NCI-H1417 (cell line): ENCODE data around the gene SUN2.
A peak's percentile ranks its signal among the peaks of the same experiment; 100 is the strongest.

ENCODE experiments used
- DNase-seq, 3 experiments: peaks; one replicate each; lab custom pipeline; 2025; lab: John Stamatoyannopoulos, UW

Gene SUN2

DNA sequence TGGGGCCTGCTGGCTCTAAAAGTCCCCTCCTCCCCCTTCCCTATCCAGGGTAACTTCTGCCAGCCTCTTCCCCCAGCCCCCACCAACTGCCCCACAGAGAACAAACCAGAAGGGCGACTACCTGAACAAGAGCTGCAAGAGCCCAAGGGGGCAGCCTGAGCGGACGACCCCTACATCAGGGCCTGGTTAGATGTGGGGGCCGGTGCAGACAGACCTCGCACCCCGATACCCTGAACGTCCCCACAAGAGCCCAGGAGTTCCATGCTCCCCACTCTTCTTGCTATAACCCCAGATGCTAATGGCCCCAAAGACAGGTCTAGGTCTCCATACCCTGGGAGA lies 20.7 kb downstream of the SUN2 start:
- no peak for DNase-seq

DNA sequence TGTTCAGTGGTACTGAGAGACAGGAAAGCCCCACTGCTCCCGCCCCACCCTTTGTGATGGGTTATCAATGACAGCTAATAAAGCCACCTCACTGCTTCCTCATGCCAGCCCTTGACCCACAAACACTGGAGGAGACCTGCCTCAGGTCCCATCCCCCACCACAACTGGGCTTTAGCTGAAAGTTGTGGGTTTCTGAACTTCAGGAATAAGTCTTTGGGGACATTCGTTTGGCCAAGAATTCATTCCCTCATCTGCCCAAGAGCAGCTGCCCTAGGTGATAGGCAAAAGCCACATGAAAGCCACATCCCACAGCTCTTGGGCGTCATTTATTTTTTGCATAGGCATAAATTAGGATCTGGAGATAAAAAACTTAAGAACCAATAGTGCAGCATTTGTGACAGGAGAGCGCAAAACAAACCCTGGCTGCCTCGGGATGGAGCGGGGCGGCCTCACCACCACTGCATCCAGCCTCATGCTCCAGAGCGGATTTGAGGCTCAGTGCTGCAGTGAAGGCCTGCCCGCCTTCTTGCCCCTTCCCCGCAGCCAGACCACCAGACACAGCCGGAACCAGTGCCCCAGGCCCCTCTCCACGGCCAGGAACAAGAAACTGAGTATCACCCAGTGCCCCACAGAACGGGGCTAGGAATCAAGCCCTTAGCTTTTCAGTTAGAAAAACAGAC lies 21.2 kb downstream of the SUN2 start:
- DNase-seq = no peak

DNA sequence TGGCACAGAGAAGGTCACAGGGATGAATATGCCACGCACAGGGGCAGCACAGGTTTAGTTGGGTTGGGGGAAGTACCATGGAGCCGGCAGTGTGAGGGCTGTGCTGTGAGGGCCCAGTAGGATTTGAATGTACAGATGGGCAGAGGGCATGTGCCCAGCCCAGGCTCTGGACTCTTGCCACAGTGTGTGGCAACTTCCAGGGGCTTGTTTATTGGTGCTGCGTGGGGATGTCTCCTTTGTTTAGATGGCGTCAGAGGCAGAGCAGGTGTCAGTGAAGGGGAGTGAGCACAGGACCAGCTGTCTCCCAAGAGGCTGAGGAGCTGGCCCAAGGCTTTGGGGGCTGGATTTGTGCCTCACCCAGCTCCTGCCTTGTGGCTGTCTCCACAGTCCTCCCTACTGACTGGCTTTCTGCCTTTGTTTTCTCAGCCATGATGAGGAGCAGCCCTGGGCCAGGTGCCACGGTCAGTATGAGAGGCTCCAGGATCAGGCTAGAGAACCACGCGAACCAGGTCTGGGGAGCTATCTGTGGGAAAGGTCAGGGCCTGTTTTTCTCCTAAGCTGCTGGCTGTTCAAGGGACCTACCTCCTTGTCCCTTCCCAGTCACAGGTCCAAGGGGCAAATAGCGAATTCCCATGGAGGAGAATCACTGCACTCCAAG lies 21.9 kb downstream of the SUN2 start:
- DNase-seq = peak in 2 of 3 experiments; percentile 2 to 26

- DNase-seq = peak; percentile 4 to 10 (median 6)
Measured at GRCh38 chr22:38733329-38733723, 22.5 kb downstream of the SUN2 start.

DNA sequence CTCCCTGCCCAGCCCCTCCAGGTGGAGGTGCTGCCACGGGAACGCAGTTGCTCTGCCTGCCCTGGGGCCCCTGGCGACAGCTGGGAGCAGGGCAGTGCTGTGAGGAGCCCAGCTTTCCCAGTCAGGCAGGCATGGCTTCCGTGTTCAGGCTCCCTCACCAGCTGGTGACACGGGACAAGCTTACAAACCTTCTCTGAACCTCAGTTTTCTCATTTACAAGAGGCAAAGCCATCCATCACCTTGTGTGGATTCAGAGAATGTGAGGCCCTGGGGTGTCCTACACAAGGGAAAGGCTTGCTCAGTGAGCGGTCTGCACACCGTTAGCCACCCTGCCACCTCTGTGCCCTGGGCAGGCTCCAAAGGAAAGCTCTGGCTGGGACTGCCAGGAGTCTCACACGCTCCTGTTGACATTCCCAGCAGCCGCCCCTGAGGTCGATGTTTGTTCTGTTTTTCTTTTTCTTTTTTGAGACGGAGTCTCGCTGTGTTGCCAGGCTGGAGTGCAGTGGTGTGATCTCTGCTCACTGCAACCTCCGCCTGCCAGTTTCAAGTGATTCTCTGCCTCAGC lies 23.5 kb downstream of the SUN2 start:
- DNase-seq = no peak

DNA sequence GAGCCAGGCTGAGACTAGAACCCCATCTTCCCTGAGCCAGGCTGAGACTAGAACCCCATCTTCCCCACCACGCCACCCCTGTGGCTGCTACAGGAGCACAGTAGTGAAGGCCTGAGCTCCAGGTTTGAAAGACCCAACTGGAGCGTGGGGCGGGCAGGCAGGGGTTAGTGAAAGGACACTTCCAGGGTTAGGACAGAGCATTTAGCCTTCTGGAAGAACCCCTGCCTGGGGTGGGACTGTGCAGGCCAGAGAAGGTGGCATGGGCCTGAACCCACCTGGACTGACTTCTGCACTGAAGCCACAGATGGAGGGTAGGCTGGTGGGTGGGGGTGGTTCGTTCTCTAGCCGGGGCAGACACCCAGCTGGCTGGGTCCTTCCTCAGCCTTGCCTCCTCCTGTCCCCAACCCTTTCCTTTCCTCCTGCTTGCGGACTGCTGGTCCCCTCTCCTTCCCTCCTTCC lies 24.1 kb downstream of the SUN2 start:
- no peak for DNase-seq

DNA sequence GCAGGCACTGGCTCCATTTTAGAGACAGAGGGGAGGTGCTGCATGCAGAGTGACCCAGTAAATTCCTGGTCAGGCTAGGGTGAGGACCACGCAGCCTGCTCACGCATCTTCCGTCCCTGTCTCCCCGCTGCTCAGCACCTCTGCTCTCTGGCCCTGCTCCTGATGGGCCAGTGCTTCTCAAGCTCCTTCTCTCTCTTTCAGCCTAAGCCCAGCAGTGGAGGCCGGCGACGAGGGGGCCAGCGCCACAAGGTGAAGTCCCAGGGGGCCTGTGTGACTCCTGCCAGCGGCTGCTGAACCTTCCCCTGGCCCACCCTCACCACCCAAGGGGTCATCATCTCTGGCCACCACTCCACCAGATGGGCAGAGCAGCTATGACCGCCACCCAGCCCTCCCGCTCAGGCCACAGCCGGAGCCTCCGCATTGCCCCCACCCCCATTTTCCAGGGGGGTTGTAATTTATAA lies 25.4 kb downstream of the SUN2 start:
- DNase-seq = no peak

DNA sequence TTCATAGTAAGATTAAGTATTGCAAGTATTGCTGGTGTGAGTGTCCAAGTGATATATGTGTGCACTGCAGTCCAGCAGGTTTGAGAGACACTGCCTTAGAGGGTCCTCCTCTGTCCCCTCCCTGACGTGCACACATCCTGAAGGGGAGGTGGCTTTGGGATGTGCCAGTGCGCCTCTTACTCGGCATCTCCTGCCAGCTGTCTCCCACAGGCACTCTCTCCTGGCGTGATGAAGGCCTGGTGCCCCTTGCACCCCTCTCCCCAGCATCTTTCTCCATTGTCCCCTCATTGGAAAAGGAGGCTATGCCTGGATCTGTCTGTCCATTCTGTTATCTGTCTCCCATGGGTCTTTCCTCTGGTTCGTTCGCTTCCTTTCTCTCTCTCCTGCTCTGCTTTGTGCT lies 25.9 kb downstream of the SUN2 start:
- DNase-seq = no peak

DNA sequence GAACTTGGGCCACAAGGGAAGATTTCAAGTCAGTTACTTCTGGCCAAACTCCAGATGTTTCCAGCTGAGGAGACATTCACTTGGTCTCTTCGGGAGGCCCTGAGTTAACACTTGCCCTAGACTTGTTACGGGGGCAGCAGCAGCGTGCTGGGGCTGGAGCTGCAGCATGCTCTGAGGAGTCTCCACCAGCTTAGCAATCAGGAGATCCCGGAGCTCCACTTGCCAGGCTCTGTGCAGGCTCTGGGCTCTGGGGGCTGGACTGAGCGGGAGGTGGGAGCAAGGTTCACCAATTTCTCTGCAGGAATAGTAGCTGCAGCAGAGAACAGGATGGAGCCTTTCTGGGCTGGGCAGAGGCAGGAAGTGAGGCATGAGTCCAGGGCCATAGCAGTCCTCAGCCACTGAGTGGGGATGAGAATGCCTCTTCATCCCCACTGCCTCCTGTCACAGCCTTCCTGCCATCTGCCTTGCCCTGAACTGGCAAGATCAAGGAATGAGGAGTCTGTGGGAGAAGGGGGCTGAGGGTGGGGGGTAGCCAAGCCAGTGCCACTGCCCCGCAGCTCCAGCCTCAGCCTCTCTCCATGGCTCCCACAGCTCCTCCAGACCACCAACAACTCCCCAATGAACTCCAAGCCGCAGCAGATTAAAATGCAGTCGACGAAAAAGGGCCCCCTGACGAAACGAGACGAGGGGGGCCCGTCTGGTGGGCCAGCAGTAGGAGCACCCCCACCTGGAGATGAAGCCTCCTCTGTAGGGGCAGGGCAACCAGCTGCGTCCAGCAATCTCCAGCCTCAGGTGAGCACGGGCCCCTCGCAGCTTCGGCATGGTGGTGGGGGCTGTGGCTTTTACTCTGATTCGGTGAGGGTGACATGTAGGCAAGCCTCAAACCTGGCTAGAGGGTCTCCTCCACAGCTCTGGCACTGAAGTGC lies 26.7 kb downstream of the SUN2 start:
- no peak for DNase-seq

GRCh38 chr22:38727530-38728451 lies 28.0 kb downstream of the SUN2 start:
- DNase-seq = no peak

- no peak for DNase-seq
Measured at GRCh38 chr22:38727123-38727522, 28.7 kb downstream of the SUN2 start.

DNA sequence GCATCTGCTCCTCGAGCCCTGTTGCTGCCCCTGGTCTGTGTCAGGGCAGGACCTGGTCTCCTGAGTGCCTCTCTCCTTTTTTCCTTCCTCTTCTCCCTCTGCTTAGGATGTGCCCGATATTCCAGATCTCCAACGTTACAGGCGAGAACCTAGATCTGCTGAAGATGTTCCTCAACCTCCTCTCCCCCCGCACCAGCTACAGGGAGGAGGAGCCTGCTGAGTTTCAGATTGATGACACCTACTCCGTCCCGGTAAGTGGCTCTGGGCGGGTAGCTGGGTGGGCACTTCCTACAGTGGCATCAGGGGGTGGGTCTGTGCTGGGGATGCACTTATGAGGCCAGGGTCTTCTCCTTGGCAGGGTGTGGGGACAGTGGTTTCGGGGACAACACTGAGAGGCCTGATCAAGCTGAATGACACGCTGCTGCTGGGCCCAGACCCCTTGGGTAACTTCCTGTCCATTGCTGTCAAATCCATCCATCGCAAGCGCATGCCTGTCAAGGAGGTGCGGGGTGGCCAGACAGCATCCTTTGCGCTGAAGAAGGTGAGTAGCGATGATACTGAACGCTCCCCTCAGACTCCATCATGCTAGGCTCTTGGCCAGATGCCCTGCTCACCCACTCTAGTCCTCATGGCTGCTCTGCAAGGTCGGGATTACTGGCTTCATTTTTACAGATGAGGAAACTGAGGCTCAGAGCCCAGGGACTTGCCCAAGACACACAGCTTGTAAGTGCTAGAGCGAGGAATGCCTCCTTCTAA lies 29.7 kb downstream of the SUN2 start:
- DNase-seq = no peak

DNA sequence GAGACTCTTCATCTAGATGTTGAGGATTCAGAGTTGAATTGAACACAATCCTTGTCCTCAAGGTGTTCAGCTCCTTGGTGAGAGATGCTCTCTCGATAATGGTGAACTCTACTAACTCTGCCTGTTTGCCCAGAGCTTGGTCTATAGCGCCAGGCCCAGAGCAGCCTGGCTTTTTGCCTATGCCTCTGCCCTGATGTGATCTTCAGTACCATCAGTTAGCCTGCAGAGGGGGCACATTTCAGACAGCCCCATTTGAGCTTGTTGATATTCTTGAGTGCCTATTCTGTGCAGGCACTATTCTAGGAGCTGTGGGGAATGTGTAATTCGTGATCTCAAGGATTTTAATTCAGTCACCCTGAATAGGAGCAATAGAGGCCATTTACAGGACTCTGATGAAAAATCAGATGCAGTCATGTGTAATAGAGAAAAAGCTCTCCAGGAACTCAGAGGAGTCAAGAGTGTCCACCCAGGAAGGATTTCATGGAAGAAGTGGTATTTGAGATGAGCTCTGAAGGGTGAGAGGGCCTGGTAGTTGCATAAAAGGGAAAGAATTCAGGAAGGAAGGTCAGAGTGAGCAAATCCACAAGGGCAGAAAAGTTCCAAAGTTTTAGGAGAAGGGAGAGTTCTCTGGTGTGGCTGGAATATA lies 30.7 kb downstream of the SUN2 start:
- DNase-seq = peak in 1 of 3 experiments; percentile 5

DNA sequence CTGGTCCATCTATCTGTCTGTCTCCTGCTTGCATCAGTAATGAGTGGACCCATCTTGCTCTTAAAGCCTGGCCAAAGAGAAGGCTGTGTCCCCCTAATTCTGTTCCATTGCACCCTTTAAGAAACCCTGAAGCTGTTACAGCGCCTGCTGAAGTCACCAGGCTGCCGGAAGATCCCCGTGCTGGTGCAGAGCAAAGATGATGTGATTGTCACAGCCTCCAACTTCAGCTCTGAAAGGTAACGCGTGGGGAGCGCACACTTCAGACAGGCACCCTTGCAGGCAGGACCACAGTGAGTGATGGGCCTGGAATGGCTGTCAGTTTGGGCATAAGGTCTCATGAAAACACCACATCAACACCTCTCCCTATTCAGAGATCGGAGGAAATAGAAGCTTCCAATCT lies 31.6 kb downstream of the SUN2 start:
- no peak for DNase-seq

DNA sequence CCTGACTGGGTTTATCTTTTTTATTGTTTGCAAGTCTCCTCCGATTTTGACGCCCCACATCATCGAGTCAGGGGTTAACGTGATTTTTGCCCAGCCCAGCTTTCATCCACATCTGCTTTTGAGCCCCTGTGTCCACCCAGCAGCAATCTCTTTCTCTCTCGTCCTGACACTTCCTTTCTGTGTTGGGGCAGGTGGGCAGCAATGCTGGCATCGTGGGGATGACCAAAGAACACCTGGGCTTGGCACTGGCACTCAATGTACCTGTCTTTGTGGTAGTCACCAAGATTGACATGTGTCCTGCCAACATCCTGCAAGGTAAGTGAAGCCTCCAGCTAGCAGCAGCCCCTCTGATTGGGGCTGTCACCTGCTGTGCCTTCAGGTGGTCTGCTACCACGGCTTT lies 34.2 kb downstream of the SUN2 start:
- DNase-seq = no peak

DNA sequence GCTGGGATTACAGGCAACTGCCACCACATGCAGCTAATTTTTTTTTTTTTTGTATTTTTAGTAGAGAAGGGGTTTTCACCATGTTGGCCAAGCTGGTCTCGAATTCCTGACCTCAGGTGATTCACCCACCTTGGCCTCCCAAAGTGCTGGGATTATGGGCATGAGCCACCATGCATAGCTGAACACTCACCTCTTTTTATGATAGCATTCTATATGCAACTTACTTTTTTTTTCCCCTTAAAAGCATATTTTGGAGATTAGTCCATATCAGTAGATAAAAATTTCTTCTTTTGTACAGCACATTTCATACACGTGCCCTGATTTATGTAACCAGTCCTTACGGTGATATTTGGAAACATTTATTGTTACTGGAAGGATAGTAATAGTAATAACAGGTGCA lies 35.4 kb downstream of the SUN2 start:
- DNase-seq = no peak

GRCh38 chr22:38719196-38719595 lies 36.6 kb downstream of the SUN2 start:
- no peak for DNase-seq

GRCh38 chr22:38718414-38718813 lies 37.4 kb downstream of the SUN2 start:
- DNase-seq = peak in 2 of 3 experiments; percentile 13 to 21

- no peak for DNase-seq
Measured at GRCh38 chr22:38717244-38717643, 38.6 kb downstream of the SUN2 start.

GRCh38 chr22:38716826-38717225 lies 39.0 kb downstream of the SUN2 start:
- DNase-seq = no peak
